ENCODE measurements around the gene SHROOM3.

The SHROOM3 gene

DNA sequence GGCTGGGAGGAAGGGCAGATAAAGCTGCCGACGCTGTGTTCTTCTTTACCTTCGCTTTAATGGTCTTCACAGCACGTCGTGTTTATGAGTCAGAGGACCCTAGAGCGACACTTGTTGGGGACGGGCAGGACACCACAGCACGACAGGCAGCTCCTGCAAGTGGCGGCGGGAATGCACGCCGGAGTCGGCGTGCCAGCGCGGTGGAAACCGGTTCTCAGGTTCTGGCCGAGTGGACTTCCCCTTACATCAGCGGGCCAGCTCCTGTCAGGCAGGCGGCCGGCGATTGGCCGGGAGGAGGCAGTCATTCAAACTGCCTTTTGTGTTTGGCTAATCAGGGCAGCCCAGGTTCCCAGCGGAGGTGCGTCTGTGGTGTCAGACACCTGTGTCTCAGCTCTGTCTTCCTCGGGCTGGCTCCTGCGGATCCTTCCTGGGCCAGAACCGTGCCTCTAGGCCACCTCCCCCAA is 150.9 kb downstream of the SHROOM3 start:
- Histone ChIP-seq H3K4me3 (ENCODE audit: low read length in 2 of 2) (peak overlapping the region; percentile 70 to 84), H3K27me3 (ENCODE audit: control insufficient read depth in 2 of 2, insufficient read depth in 2 of 2, low read length in 2 of 2) (no peaks in the 10 kb centered on the region), H3K9me3 (ENCODE audit: control insufficient read depth in 2 of 2, low read length in 2 of 2) (no peaks in the 10 kb centered on the region), H3K36me3 (ENCODE audit: control insufficient read depth in 2 of 2, insufficient read depth in 2 of 2, low read length in 2 of 2) (peaks cover 0 to 2% of the 10 kb centered on the region in 2 donors), H3K4me1 (ENCODE audit: control insufficient read depth in 2 of 2, insufficient read depth in 2 of 2, low read length in 2 of 2) (peaks cover 27 to 35% of the 10 kb centered on the region in 2 donors), H3K27ac (ENCODE audit: low read depth in 2 of 2, low read length in 2 of 2) (peak overlapping the region; percentile 87 to 98), H3K9ac (ENCODE audit: low read depth in 1 of 2, low read length in 2 of 2) (peak overlapping the region; percentile 92 to 95)

- H3K9ac ChIP-seq (ENCODE audit: low read depth in 1 of 2, low read length in 2 of 2): peak overlapping the region in 1 of 2 donors; percentile 95
- peaks cover 0 to 2% of the 10 kb centered on the region in 2 donors for H3K36me3 ChIP-seq (ENCODE audit: control insufficient read depth in 2 of 2, insufficient read depth in 2 of 2, low read length in 2 of 2)
- H3K4me3 ChIP-seq (ENCODE audit: low read length in 2 of 2): peak overlapping the region; percentile 70 to 84
- no peaks in the 10 kb centered on the region for H3K9me3 ChIP-seq (ENCODE audit: control insufficient read depth in 2 of 2, low read length in 2 of 2)
- peak overlapping the region; percentile 70 to 98 for H3K27ac ChIP-seq (ENCODE audit: low read depth in 2 of 2, low read length in 2 of 2)
- H3K4me1 ChIP-seq (ENCODE audit: control insufficient read depth in 2 of 2, insufficient read depth in 2 of 2, low read length in 2 of 2): peaks cover 22 to 51% of the 10 kb centered on the region in 2 donors
- no peaks in the 10 kb centered on the region for H3K27me3 ChIP-seq (ENCODE audit: control insufficient read depth in 2 of 2, insufficient read depth in 2 of 2, low read length in 2 of 2)
Measured at GRCh38 chr4:76588274-76588673, 153.2 kb downstream of the SHROOM3 start.

- Histone ChIP-seq H3K27me3 (ENCODE audit: control insufficient read depth in 2 of 2, insufficient read depth in 2 of 2, low read length in 2 of 2) (no peaks in the 10 kb centered on the region), H3K4me3 (ENCODE audit: low read length in 2 of 2) (peak overlapping the region in 1 of 2 donors; percentile 45), H3K36me3 (ENCODE audit: control insufficient read depth in 2 of 2, insufficient read depth in 2 of 2, low read length in 2 of 2) (peaks cover 0 to 2% of the 10 kb centered on the region in 2 donors), H3K9me3 (ENCODE audit: control insufficient read depth in 2 of 2, low read length in 2 of 2) (no peaks in the 10 kb centered on the region), H3K9ac (ENCODE audit: low read depth in 1 of 2, low read length in 2 of 2) (peak overlapping the region; percentile 57 to 68), H3K27ac (ENCODE audit: low read depth in 2 of 2, low read length in 2 of 2) (peak overlapping the region; percentile 84 to 93), H3K4me1 (ENCODE audit: control insufficient read depth in 2 of 2, insufficient read depth in 2 of 2, low read length in 2 of 2) (peaks cover 27 to 61% of the 10 kb centered on the region in 2 donors)
Measured at GRCh38 chr4:76589402-76589801, 154.4 kb downstream of the SHROOM3 start.

GRCh38 chr4:76589872-76590797 is 155.1 kb downstream of the SHROOM3 start:
- Histone ChIP-seq H3K4me3 (ENCODE audit: low read length in 2 of 2) (peak overlapping the region in 1 of 2 donors; percentile 45), H3K27ac (ENCODE audit: low read depth in 2 of 2, low read length in 2 of 2) (peak overlapping the region; percentile 84 to 93), H3K36me3 (ENCODE audit: control insufficient read depth in 2 of 2, insufficient read depth in 2 of 2, low read length in 2 of 2) (peaks cover 0 to 2% of the 10 kb centered on the region in 2 donors), H3K27me3 (ENCODE audit: control insufficient read depth in 2 of 2, insufficient read depth in 2 of 2, low read length in 2 of 2) (no peaks in the 10 kb centered on the region), H3K4me1 (ENCODE audit: control insufficient read depth in 2 of 2, insufficient read depth in 2 of 2, low read length in 2 of 2) (peaks cover 33 to 68% of the 10 kb centered on the region in 2 donors), H3K9ac (ENCODE audit: low read depth in 1 of 2, low read length in 2 of 2) (peak overlapping the region; percentile 57 to 68), H3K9me3 (ENCODE audit: control insufficient read depth in 2 of 2, low read length in 2 of 2) (no peaks in the 10 kb centered on the region)

DNA sequence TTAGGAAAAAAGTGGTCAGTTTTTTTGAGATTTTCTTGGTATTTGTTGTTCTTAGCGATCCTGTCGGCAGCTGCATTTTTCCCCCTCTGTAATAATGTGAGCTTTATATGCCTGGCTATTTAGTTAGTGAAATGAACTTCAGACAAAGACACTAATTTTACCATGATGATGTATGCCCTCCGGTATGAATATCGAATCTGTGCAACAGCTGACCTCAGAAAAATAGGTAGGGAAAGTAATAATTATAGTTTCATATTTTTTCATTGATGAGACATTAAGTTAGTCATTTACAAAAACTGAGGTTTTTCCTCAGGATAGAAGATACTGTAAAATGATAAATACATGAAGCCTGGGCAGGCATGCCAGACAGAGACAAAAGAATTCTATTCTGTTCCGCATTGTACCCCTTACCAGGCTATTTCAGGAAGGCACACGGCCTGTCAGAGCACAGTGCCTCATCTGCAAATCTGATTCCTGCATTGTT is 155.8 kb downstream of the SHROOM3 start:
- Histone ChIP-seq H3K9ac (ENCODE audit: low read depth in 1 of 2, low read length in 2 of 2) (peak overlapping the region; percentile 34 to 68), H3K4me1 (ENCODE audit: control insufficient read depth in 2 of 2, insufficient read depth in 2 of 2, low read length in 2 of 2) (peaks cover 40 to 73% of the 10 kb centered on the region in 2 donors), H3K4me3 (ENCODE audit: low read length in 2 of 2) (peak overlapping the region in 1 of 2 donors; percentile 35), H3K27ac (ENCODE audit: low read depth in 2 of 2, low read length in 2 of 2) (peak overlapping the region; percentile 84 to 93), H3K27me3 (ENCODE audit: control insufficient read depth in 2 of 2, insufficient read depth in 2 of 2, low read length in 2 of 2) (no peaks in the 10 kb centered on the region), H3K36me3 (ENCODE audit: control insufficient read depth in 2 of 2, insufficient read depth in 2 of 2, low read length in 2 of 2) (peaks cover 0 to 2% of the 10 kb centered on the region in 2 donors), H3K9me3 (ENCODE audit: control insufficient read depth in 2 of 2, low read length in 2 of 2) (no peaks in the 10 kb centered on the region)

DNA sequence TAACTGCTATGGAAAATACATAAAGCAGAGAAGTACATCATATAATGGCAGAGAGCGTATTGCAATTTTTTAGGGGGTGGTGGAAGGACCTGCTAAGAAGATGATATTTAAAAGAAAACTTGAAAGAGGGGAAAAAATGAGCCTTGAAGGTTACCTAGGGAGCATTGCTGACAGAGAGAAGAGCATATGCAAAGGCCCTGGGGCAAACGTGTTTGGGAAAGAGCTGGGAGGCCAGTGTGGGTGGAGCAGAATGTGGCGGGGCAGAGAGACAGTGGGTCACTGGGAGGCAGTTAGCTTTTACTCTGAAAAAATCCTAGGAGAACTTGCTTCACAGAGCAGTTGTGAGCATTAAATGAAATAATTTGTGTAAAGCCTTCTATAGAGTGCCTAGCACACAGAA is 157.0 kb downstream of the SHROOM3 start:
- Histone ChIP-seq H3K27me3 (ENCODE audit: control insufficient read depth in 2 of 2, insufficient read depth in 2 of 2, low read length in 2 of 2) (no peaks in the 10 kb centered on the region), H3K4me1 (ENCODE audit: control insufficient read depth in 2 of 2, insufficient read depth in 2 of 2, low read length in 2 of 2) (peaks cover 40 to 75% of the 10 kb centered on the region in 2 donors), H3K9ac (ENCODE audit: low read depth in 1 of 2, low read length in 2 of 2) (no peak overlapping the region), H3K27ac (ENCODE audit: low read depth in 2 of 2, low read length in 2 of 2) (peak overlapping the region; percentile 25 to 93), H3K9me3 (ENCODE audit: control insufficient read depth in 2 of 2, low read length in 2 of 2) (no peaks in the 10 kb centered on the region), H3K36me3 (ENCODE audit: control insufficient read depth in 2 of 2, insufficient read depth in 2 of 2, low read length in 2 of 2) (peaks cover 0 to 2% of the 10 kb centered on the region in 2 donors), H3K4me3 (ENCODE audit: low read length in 2 of 2) (no peak overlapping the region)

DNA sequence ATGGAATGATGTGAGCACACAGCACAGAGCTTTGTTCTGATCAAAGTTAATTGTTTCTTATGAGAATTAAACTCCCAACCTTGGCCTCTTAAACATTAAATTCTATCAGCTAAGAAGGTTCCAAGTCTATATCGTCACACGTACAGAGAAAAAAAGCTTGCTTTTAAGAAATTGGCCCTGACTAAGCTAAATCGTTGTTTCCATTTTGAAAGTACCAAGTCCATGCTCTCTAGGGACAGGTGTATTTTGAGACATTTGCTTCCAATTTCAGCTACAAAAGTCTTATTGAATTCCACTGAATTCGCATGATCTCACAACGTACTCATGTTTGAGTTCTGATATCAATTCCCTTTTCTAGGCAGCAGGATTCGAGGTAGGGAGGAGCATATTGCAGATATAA is 157.4 kb downstream of the SHROOM3 start:
- Histone ChIP-seq H3K4me1 (ENCODE audit: control insufficient read depth in 2 of 2, insufficient read depth in 2 of 2, low read length in 2 of 2) (peaks cover 40 to 75% of the 10 kb centered on the region in 2 donors), H3K36me3 (ENCODE audit: control insufficient read depth in 2 of 2, insufficient read depth in 2 of 2, low read length in 2 of 2) (peaks cover 0 to 2% of the 10 kb centered on the region in 2 donors), H3K27ac (ENCODE audit: low read depth in 2 of 2, low read length in 2 of 2) (peak overlapping the region in 1 of 2 donors; percentile 25), H3K9me3 (ENCODE audit: control insufficient read depth in 2 of 2, low read length in 2 of 2) (no peaks in the 10 kb centered on the region), H3K4me3 (ENCODE audit: low read length in 2 of 2) (no peak overlapping the region), H3K9ac (ENCODE audit: low read depth in 1 of 2, low read length in 2 of 2) (no peak overlapping the region), H3K27me3 (ENCODE audit: control insufficient read depth in 2 of 2, insufficient read depth in 2 of 2, low read length in 2 of 2) (no peaks in the 10 kb centered on the region)

GRCh38 chr4:76594173-76594572 is 159.1 kb downstream of the SHROOM3 start:
- H3K9me3 ChIP-seq (ENCODE audit: control insufficient read depth in 2 of 2, low read length in 2 of 2): no peaks in the 10 kb centered on the region
- H3K4me3 ChIP-seq (ENCODE audit: low read length in 2 of 2): no peak overlapping the region
- peaks cover 32 to 62% of the 10 kb centered on the region in 2 donors for H3K4me1 ChIP-seq (ENCODE audit: control insufficient read depth in 2 of 2, insufficient read depth in 2 of 2, low read length in 2 of 2)
- H3K36me3 ChIP-seq (ENCODE audit: control insufficient read depth in 2 of 2, insufficient read depth in 2 of 2, low read length in 2 of 2): no peaks in the 10 kb centered on the region
- H3K27me3 ChIP-seq (ENCODE audit: control insufficient read depth in 2 of 2, insufficient read depth in 2 of 2, low read length in 2 of 2): no peaks in the 10 kb centered on the region
- peak overlapping the region in 1 of 2 donors; percentile 37 for H3K9ac ChIP-seq (ENCODE audit: low read depth in 1 of 2, low read length in 2 of 2)
- H3K27ac ChIP-seq (ENCODE audit: low read depth in 2 of 2, low read length in 2 of 2): peak overlapping the region; percentile 79 to 80

DNA sequence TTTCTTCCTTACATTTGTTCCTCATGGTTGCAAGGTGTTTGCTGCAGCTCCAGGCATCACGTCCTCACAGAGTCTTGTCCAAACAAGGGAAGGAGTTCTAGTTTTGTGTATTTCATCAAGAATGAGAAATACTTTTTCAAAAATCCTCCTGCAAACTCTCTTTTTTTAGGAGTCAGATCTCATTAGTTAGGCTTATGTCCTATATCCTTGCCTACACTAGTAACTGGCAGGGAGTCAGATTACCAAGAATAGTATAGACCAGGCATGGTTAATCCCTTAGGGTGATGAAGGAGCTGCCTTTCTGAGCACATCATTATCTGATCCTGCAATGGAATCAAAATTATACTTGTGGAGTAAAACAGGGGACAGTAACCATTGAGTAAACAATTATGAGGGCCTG is 160.4 kb downstream of the SHROOM3 start:
- Histone ChIP-seq H3K9ac (ENCODE audit: low read depth in 1 of 2, low read length in 2 of 2) (no peak overlapping the region), H3K36me3 (ENCODE audit: control insufficient read depth in 2 of 2, insufficient read depth in 2 of 2, low read length in 2 of 2) (no peaks in the 10 kb centered on the region), H3K9me3 (ENCODE audit: control insufficient read depth in 2 of 2, low read length in 2 of 2) (no peaks in the 10 kb centered on the region), H3K27me3 (ENCODE audit: control insufficient read depth in 2 of 2, insufficient read depth in 2 of 2, low read length in 2 of 2) (no peaks in the 10 kb centered on the region), H3K4me1 (ENCODE audit: control insufficient read depth in 2 of 2, insufficient read depth in 2 of 2, low read length in 2 of 2) (peaks cover 24 to 56% of the 10 kb centered on the region in 2 donors), H3K27ac (ENCODE audit: low read depth in 2 of 2, low read length in 2 of 2) (peak overlapping the region; percentile 10 to 80), H3K4me3 (ENCODE audit: low read length in 2 of 2) (no peak overlapping the region)

GRCh38 chr4:76596713-76597112 is 161.7 kb downstream of the SHROOM3 start:
- Histone ChIP-seq H3K9me3 (ENCODE audit: control insufficient read depth in 2 of 2, low read length in 2 of 2) (no peaks in the 10 kb centered on the region), H3K36me3 (ENCODE audit: control insufficient read depth in 2 of 2, insufficient read depth in 2 of 2, low read length in 2 of 2) (no peaks in the 10 kb centered on the region), H3K9ac (ENCODE audit: low read depth in 1 of 2, low read length in 2 of 2) (no peak overlapping the region), H3K27me3 (ENCODE audit: control insufficient read depth in 2 of 2, insufficient read depth in 2 of 2, low read length in 2 of 2) (no peaks in the 10 kb centered on the region), H3K27ac (ENCODE audit: low read depth in 2 of 2, low read length in 2 of 2) (no peak overlapping the region), H3K4me3 (ENCODE audit: low read length in 2 of 2) (no peak overlapping the region), H3K4me1 (ENCODE audit: control insufficient read depth in 2 of 2, insufficient read depth in 2 of 2, low read length in 2 of 2) (peaks cover 18 to 54% of the 10 kb centered on the region in 2 donors)
